ENCODE measurements around the gene ZNF667.
A peak's percentile ranks its signal among the peaks of the same experiment; 100 is the strongest.

The ZNF667 gene

DNA sequence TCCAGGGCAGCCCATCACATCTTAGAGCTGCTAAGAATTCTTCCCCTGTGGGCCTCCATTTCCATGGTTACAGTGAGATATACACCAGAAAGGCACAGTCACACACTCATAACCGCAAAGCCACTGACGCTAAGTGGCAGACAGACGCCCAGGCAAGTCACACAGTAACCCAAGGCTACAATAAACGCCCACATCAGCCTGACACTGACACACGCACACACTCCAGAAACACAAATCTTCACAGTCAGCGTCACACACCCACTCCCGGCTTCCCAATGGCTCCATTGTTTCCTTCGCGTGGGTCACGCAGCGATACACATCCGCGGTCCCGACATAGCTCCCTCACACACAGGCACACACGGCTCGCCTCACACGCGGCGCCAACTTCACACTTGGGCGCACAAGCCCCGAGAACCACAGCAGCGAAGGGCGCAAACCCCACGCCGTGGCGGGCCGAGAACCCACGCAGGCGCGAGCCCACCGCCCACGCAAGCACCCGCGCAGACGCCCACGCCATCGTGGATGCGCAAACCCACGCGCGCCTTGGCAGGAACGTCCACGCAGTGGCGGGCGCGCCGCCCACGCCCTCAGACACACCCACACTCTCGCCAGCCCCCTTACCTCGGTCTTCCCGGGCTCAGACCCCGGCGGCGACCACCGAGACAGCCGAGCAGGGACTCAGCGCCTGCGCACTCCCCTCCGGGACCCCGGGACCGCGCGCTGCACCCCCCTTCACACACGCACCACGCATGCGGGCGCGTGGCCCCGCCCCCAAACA lies at the start of gene ZNF667:
TSS of gene ZNF667 (minus strand) at position 695 of the 778 bp plus-strand sequence. CDS start 14,975 bp downstream, outside the sequence.
- DNase-seq (ENCODE audit: low read depth in 2 of 2): peak; percentile 1 to 4

DNA sequence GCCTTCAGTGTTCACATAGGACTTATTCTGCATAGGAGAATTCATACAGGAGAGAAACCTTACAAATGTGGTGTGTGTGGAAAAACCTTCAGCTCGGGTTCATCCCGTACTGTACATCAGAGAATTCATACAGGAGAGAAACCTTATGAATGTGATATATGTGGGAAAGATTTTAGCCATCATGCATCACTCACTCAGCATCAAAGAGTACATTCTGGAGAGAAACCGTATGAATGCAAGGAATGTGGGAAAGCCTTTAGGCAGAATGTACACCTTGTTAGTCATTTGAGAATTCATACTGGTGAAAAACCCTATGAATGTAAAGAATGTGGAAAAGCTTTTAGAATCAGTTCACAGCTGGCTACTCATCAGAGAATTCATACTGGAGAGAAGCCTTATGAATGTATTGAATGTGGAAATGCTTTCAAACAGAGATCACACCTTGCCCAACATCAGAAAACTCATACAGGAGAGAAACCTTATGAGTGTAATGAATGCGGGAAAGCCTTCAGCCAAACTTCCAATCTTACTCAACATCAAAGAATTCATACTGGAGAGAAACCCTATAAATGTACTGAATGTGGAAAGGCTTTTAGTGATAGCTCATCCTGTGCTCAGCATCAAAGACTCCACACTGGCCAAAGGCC lies 48.2 kb upstream of the ZNF667 start:
- no peak for DNase-seq (ENCODE audit: low read depth in 2 of 2)

DNA sequence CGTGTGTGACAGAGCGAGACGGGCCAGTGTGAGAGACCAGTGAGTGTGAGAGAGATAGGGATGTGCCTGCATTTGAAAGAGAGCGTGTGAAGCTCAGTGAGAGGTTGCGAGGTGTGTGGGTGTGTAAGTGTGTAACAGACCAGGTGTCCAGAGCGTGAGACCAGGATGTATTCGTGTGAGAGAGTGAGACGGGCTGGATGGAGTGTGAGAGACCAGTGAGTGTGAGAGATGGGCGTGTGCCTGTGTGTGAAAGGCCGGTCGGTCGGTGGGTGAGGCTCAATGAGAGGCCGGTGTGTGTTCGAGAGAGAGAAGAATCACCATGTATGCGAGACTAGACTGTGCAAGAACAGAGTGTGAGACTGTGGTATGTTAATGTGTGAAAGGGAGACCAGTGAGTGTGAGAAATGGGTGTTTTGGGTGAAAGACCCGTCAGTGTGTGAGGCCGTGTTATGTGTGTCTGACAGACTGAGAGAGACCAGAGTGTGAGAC lies 31.2 kb upstream of the ZNF667 start:
- no peak for DNase-seq (ENCODE audit: low read depth in 2 of 2)

DNA sequence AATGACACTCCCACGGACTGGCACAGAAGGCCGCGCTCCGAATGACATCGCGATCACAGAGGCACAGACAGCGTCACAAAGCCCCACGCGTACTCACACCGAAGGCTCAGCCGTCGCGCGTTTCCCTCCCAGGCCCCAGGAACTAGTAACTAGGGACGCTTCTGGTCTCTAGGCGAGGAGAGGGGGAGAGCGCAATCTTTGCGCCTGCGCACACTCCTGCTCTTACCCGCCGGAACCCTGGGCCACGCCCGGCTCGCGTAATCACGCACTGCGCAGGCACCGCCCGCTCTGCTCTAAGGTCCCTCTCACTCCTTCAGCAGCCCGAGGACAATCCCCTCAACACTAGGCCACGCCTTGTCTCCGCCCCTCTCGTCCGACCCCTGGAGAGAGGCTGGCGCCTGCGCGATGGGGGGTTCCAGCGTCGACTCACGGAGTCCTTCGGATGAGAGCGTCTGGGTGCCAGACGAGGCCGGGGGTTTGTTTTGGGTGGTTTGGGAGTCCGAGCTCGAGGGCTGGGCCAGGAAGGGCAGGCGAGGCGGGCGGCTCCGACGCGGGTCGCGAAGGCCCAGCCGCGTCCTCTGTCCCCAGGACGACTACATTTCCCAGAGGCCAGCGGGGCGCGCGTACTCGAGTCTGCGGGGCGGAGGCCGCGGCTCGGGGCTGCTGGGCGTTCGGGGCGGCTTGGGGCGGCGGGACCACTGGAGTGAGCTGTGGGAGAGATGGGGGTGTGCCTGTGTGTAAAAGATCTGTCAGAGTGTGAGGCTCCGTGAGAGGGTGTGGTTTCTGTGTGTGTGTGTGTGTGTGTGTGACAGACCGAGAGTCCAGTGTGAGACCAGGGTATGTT lies 30.5 kb upstream of the ZNF667 start, which contains the start of gene ZNF471:
TSS of gene ZNF471 (plus strand) at position 410 of the 844 bp plus-strand sequence. CDS start 3,717 bp downstream, outside the sequence.
- DNase-seq (ENCODE audit: low read depth in 2 of 2): peak; percentile 64 to 65

DNA sequence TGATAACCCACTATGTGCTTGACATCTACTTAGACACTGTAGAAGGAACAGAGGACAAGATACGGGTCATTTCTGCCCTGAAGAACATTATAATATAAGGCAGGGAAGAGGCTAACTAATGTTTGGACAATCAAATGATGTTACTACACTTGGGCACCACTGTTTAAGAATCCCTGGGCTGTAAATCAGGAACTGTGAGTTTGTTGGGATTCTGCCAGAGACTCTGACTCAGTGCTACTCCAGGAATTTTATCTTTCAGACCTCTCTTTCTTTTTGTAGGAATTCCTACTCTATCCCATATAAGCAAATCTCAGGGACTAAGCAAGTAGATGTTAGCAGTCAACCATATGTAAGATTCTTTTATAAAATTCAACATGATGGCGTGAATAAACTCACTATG lies 27.4 kb upstream of the ZNF667 start:
- no peak for DNase-seq (ENCODE audit: low read depth in 2 of 2)

DNA sequence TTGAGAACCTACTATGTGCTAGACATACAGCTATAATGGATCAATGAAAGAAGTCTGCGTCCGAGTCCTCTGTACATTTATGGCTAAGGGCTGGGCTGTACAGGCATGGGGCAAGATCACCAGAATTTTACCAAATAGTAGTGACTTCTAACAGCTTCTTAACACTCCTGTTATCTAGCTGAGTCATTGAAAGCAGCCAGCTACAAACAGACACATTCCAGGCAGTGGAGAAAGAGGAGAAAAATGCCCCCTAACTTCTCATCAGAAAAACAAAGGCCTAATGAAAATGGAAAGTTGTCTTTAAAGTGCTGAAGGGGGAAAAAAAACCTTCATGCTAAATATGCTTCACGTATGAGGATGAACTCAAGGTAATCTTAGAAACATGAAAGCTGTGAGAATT lies 14.3 kb upstream of the ZNF667 start:
- DNase-seq (ENCODE audit: low read depth in 2 of 2): no peak

DNA sequence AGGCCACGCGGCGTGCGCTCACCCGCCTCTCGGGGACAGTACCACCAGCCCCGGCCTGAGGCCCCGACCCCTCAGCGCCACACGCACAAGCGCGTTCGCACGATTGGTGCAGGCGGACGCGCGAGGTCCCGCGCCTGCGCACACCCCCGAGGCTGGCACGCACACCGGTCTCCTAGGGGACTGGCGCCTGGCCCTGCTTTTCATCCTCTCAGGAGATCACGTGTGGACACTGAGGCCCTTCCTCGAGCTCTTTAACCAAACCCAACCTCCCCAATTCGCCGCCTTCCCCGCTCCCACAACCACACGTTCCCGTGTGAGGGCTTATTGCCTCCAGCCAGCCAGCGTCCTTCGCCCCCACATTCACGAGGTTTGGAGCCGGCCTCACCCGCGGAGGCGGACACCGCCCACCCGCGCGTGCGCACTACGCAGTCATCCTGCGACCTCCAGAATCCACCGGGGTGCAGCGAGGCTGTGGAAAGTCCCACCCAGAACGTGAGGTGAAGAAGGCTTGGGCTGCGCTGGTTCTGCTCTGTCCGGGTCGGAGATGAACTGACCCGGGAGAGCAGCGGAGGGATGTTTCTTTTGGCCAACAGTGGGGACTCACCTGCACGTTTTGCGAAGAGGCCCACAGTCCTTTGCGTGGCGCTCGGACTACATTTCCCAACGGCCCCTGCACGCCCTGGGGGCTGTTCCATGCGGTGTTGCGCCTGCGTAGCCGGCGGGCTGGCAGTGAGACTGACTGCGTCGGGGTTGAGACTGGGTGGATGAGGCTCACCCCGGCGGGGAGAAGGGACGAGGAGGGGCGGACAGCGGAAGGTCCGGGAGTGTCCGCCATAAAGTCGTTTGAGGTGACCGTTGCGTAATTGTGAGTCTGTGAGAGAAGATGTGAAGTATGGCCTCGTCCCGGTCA lies 539 bp upstream of the ZNF667 start:
- DNase-seq (ENCODE audit: low read depth in 2 of 2): peak; percentile 24 to 43

DNA sequence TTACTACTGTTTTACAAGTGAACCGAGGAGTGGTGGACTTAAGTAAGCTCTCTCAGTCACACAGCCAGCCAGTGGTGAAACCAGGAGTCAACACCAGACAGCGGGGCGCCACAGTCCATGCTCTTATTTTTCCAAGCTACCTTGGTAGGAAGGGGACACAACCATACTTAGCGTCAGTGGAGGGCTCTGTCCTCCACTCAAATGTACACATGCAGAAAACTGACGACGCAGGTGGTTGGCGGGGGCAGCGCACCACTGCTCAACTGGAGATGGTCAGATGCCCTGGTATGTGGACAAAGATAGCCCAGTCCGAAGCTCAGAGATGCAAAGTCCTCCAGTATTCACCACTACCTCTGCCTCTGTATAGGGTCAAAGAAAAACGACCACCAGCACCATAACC lies 1.1 kb downstream of the ZNF667 start:
- no peak for DNase-seq (ENCODE audit: low read depth in 2 of 2)

DNA sequence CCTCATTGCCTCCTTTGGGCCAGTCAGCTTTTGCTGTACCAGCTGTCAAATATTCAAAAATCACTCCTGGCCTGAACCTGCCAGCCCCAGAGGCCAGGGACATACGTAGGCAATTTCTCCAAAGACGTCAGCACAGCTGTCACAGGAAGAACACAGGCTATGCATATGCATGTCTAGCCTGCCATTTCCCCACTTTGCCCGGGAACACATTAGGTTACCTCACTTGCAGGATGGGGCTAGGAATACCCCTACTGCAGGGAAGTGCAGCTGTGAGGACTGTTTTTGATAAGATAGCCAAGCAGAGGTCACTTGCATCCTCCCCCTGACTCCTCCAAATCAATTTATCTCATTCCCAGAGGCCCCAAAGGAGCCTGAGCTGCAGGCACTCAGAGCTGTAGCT lies 2.8 kb downstream of the ZNF667 start:
- no peak for DNase-seq (ENCODE audit: low read depth in 2 of 2)

DNA sequence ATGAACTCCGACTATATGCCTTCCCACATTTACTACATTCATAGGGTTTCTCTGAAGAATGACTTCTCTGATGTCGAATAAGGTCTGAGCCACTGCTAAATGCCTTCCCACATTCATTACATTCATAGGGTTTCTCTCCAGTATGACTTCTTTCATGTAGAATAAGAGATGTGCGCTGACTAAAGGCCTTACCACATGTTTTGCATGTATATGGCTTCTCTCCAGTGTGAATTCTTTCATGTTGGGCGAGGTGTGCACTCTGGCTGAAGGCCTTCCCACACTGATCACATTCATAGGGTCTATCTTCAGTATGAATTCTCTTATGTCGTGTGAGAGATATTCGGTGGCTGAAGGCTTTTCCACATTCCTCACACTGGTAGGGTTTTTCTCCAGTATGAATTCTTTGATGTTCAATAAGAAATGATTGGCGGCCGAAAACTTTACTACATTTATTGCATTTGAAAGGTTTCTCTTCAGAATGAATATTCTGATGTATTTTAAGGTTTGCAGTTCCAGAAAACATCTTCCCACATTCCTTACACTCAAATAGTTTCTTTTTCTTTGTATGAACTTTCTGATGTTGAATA lies 35.8 kb downstream of the ZNF667 start:
- no peak for DNase-seq (ENCODE audit: low read depth in 2 of 2)

DNA sequence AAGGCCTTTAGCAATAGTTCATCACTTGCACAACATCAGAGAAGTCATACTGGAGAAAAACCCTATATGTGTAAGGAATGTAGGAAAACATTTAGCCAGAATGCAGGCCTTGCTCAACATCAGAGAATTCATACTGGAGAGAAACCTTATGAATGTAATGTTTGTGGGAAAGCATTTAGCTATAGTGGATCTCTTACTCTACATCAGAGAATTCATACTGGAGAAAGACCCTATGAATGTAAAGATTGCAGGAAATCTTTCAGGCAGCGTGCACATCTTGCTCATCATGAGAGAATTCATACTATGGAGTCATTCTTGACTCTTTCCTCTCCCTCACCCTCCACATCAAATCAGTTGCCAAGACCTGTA lies 53.2 kb downstream of the ZNF667 start:
- no peak for DNase-seq (ENCODE audit: low read depth in 2 of 2)

DNA sequence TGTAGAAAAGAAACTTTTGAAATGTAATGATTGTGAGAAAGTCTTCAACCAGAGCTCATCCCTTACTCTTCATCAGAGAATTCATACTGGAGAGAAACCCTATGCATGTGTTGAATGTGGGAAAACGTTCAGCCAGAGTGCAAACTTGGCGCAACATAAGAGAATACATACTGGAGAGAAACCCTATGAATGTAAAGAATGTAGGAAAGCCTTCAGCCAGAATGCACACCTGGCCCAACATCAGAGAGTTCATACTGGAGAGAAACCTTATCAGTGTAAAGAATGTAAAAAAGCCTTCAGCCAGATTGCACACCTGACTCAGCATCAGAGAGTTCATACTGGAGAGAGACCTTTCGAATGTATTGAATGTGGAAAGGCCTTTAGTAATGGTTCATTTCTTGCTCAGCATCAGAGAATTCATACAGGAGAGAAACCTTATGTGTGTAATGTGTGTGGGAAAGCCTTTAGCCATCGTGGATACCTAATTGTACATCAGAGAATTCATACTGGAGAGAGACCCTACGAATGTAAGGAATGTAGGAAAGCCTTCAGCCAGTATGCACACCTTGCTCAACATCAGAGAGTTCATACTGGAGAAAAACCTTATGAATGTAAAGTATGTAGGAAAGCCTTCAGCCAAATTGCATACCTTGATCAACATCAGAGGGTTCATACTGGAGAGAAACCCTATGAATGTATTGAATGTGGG lies 53.7 kb downstream of the ZNF667 start:
- DNase-seq (ENCODE audit: low read depth in 2 of 2): no peak

DNA sequence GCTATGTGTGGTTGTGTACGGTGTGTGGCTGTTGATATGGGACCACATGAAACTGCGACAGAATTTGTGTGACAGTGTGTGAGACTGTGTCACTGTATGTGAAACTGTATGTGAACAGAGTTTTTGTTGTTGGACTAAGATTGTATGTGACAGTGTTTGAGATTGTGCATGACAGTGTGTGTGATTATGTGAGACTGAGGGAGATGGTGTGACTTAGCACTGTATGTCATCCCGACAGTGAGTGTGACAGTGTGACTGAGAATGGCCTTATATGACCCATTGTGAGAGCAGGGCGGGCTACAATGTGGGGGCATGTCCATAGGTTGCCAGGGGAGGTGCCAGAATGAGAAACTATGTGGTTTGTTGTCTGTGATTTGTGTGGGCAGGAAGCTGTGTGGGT lies 72.1 kb downstream of the ZNF667 start:
- DNase-seq (ENCODE audit: low read depth in 2 of 2): no peak

DNA sequence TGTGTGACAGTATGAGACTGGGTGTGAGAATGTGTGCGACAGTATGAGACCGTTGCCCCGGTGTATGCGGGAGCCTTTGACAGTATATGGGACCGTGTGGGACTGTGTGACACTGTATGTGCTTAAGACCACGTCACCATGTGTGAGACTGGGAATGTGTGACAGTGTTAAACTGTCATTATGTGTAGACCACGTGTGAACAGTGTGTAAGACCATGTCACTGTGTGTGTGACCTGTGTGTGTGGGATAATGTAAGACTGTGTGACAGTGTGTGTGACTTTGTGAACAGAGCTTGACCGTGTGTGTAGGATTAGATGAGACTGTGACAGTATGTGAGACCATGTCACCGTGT lies 72.5 kb downstream of the ZNF667 start:
- no peak for DNase-seq (ENCODE audit: low read depth in 2 of 2)

DNA sequence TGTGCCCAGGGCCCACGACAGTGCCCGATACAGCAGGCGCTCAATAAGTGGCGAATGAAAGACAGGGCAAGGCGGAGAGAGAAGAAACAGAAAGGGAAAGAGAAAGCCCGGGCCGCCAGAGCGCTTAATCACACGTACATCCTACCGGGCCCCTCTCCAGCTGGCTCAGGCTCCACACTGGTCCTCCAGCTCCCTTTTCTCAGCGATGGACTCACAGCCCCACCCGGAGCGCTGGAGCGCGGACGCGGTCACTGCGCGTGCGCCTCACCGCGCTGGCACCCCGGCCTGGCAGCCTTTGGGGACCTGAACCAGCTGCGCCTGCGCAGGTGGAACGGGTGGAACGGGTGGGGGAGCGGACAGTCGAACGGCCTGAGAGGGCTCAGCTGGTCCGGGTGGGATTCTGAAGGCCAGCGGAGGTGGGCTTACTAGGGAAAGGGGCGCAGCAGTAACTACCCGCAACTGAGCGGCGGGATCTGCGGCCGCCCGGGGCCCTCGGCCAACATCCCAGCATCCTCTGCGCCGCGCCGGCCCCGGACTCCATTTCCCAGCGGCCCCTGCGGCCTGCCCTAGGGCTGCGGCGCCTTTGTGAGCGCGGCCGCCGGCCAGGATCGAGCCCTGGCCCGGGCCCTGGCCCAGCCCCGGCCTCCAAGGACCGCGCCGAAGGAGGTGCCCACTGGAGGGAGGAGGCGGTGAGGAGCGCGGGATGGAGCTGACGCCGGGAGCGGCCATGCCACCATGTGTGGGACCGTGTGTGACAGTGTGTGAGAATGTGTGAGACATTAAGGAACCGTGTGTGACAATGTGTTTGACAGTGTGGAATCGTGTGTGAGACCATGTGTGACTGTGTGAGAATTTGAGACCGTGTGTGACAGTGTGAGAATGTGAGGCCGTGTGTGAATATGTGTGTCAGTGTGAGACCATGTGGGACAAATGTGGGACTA lies 73.1 kb downstream of the ZNF667 start, which contains the start of gene ZNF583:
TSS of gene ZNF583 (plus strand) at position 569 of the 941 bp plus-strand sequence. CDS start 2,783 bp downstream, outside the sequence.
- DNase-seq (ENCODE audit: low read depth in 2 of 2): peak; percentile 76 to 86

DNA sequence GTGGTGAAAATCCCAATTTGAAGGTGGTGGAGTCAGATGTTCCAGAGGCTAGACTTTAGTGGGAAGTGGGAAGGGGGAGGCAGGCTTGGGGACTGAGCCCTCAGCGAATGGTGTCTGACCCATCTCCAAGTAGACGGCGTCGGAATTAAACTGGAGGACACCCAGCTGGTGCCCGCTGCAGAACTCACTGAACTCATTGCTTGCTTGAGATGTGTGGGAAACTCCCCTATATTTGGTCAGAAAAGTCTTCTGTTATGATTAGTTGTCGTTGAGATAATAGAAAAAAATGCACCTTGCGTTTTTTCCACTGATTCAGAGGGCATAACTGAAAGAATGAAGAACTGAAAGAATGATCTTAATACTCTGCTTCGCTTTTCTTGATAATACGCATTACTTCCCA lies 73.9 kb downstream of the ZNF667 start:
- DNase-seq (ENCODE audit: low read depth in 2 of 2): no peak

DNA sequence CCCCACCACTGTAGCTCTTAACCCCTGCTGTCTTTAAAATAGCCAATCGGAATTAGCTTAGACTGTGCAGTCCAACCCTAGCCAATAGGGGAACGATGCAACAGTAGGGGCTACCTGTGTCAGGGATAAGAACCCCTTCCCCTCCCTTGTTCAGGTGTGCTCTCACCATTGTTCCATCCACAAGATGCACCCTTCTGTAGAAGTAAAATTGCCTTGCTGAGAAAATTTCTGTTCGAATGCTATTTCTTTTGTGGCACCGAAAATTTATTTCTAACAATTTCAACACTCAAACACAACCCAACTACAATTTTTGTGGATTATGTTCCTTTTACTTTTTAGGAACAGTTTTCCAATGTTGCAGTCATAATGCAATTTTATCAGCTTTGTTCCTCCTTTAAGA lies 76.7 kb downstream of the ZNF667 start:
- no peak for DNase-seq (ENCODE audit: low read depth in 2 of 2)

DNA sequence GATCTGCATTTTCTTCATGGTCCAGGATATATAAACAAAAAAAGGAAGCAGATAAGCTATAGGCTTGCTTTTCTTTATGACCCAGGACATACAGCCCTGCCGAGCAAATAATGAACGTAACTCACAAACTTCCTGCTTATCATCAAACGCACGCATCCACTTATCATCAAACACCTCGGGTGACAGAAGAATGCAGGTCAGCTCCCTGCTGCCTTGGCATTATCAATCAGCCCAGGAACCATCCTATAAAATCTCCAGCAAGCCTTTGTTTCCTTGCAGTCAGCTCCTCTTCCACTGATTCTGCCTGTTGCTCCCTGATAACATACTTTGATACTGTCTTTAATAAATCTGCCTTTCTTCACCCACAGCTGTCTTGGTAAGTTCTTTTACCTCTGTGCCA lies 78.3 kb downstream of the ZNF667 start:
- no peak for DNase-seq (ENCODE audit: low read depth in 2 of 2)

All from stimulated activated CD4-positive, alpha-beta T cell treated with anti-CD3 and anti-CD28 coated beads, Interleukin-4, amount 100 ng/mL, for 48 hours (primary cell).